Measurements from ENCODE around the gene ITPA. TPM values are rescaled to one million over a fixed set of nuclear protein-coding genes. Genes with fewer than 3 reads are reported as not detected.

The ITPA gene
- total RNA-seq, 1 donor from 2014 or later: 43.4 TPM

DNA sequence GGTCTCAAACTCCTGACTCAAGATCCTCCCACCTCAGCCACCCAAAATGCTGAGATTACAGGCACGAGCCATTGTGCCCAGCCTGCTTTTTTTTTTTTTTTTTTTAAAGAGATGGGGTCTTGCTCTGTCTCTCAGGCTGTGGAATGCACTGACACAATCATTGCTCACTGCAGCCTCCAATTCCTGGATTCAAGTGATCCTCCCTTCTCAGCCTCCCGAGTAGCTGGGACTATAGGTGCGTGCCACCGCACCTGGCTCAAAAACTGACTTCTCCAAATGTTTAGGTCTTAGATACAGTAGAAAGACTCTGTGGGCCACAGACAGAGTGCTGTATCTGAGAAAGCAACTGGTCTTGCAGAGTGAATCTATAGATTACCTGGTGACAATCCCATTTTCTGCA, 60.8 kb downstream of the ITPA start:
- DNase-seq (ENCODE audit: low spot score): no peak
- no peaks in the 10 kb centered on the region for H3K27me3 Mint-ChIP-seq (ENCODE audit: low read depth)
- no peak overlapping the region for H3K27ac Mint-ChIP-seq (ENCODE audit: unreplicated experiment)
- TF ChIP-seq, protein P1, sequence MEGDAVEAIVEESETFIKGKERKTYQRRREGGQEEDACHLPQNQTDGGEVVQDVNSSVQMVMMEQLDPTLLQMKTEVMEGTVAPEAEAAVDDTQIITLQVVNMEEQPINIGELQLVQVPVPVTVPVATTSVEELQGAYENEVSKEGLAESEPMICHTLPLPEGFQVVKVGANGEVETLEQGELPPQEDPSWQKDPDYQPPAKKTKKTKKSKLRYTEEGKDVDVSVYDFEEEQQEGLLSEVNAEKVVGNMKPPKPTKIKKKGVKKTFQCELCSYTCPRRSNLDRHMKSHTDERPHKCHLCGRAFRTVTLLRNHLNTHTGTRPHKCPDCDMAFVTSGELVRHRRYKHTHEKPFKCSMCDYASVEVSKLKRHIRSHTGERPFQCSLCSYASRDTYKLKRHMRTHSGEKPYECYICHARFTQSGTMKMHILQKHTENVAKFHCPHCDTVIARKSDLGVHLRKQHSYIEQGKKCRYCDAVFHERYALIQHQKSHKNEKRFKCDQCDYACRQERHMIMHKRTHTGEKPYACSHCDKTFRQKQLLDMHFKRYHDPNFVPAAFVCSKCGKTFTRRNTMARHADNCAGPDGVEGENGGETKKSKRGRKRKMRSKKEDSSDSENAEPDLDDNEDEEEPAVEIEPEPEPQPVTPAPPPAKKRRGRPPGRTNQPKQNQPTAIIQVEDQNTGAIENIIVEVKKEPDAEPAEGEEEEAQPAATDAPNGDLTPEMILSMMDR (IDR thresholded peaks at IDR 0.05): no peak
- peaks cover 26% of the 10 kb centered on the region for H3K36me3 Mint-ChIP-seq (ENCODE audit: low read depth)
- H3K4me1 Mint-ChIP-seq (ENCODE audit: low read depth): no peaks in the 10 kb centered on the region
- H3K9me3 Mint-ChIP-seq (ENCODE audit: low read depth): no peaks in the 10 kb centered on the region
- H3K4me3 Mint-ChIP-seq (ENCODE audit: unreplicated experiment): no peak overlapping the region

DNA sequence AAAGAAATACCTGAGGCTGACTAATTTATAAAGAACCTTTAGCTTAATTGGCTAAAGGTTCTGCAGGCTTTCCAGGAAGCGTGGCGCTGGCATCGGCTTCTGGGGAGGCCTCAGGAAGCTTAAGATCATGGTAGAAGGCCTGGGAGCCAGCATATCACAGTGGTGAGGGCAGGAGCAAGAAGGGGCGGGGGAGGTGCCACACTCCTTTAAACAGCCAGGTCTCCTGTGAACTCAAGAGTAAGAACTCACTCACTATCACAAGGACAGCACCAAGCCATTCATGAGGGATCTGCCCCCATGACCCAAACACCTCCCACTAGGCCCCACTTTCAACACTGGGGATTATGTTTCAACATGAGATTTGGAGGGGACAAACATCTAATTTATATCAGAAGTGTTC, 64.1 kb downstream of the ITPA start:
- no peaks in the 10 kb centered on the region for H3K27me3 Mint-ChIP-seq (ENCODE audit: low read depth)
- TF ChIP-seq, protein P1 (IDR thresholded peaks at IDR 0.05): no peak
- H3K4me3 Mint-ChIP-seq (ENCODE audit: unreplicated experiment): no peak overlapping the region
- H3K27ac Mint-ChIP-seq (ENCODE audit: unreplicated experiment): no peak overlapping the region
- no peak for DNase-seq (ENCODE audit: low spot score)
- peaks cover 17% of the 10 kb centered on the region for H3K4me1 Mint-ChIP-seq (ENCODE audit: low read depth)
- peaks cover 32% of the 10 kb centered on the region for H3K36me3 Mint-ChIP-seq (ENCODE audit: low read depth)
- no peaks in the 10 kb centered on the region for H3K9me3 Mint-ChIP-seq (ENCODE audit: low read depth)

Other genes with a start within 250 kb of the ITPA start
- 0.94 TPM in 1 of 3 replicates, not detected in the others for gene GNRH2, start 165.9 kb upstream of the ITPA start, total RNA-seq
- 30.9 to 41.2 TPM (median 31.0 TPM) in 3 replicates for gene MRPS26, start 163.4 kb upstream of the ITPA start, total RNA-seq
- not detected in 3 replicates for gene OXT, start 137.9 kb upstream of the ITPA start, total RNA-seq
- not detected in 3 replicates for gene AVP, start 124.8 kb upstream of the ITPA start, total RNA-seq
- 9.8 to 12.3 TPM (median 10.8 TPM) in 3 replicates for gene FASTKD5, start 49.6 kb upstream of the ITPA start, total RNA-seq
- 4.5 to 6.3 TPM (median 5.8 TPM) in 3 replicates for gene UBOX5, start 49.6 kb upstream of the ITPA start, total RNA-seq
- gene LZTS3, start 35.9 kb upstream of the ITPA start, total RNA-seq: 6.4 to 9.3 TPM (median 8.1 TPM) in 3 replicates
- 61.8 to 69.7 TPM (median 62.6 TPM) in 3 replicates for gene DDRGK1, start 4.8 kb upstream of the ITPA start, total RNA-seq
- 4.2 to 4.9 TPM (median 4.3 TPM) in 3 replicates for gene SLC4A11, start 29.7 kb downstream of the ITPA start, total RNA-seq
- 14.8 to 17.8 TPM (median 16.8 TPM) in 3 replicates for gene DNAAF9, start 198.2 kb downstream of the ITPA start, total RNA-seq

Data from chondrocyte (in vitro differentiated cells).